Peyer's patch (tissue), 4 donors: Measurements from ENCODE around the gene ZBTB38. TPM values are rescaled to one million over a fixed set of nuclear protein-coding genes. Genes with fewer than 3 reads are reported as not detected.

Source experiments
- DNase-seq, 3 donors: peaks; one replicate each; pipeline ENCODE4 v3.0.0-alpha.2; 2017 to 2019
- H3K27ac ChIP-seq, 4 donors: fragments of 200-600 bp; sonication (generic); one replicate each; pipeline ENCODE4 v1.5.1; 2016 to 2019
- H3K27me3 ChIP-seq, 2 donors: fragments of 200-600 bp; sonication (generic); one replicate each; pipeline ENCODE4 v1.5.1; 2019
- H3K36me3 ChIP-seq, 3 donors: fragments of 200-600 bp; sonication (generic); one replicate each; pipeline ENCODE4 v1.5.1; 2016 to 2019
- H3K4me1 ChIP-seq, 4 donors: fragments of 200-600 bp; sonication (generic); one replicate each; pipeline ENCODE4 v1.5.1; 2016 to 2019
- H3K4me3 ChIP-seq, 4 donors: fragments of 200-600 bp; sonication (generic); 1 replicate in 3 of 4; 2 replicates in 1 of 4; pipeline ENCODE4 v1.5.1; 2016 to 2019; ENCODE audit warnings: mild to moderate bottlenecking in 1 of 4
- H3K9me3 ChIP-seq, 4 donors: fragments of 200-600 bp; sonication (generic); one replicate each; pipeline ENCODE4 v1.5.1; 2016 to 2019; ENCODE audit warnings: mild to moderate bottlenecking in 1 of 4
- POLR2A ChIP-seq, 2 donors: fragments of 450-650 bp; IDR thresholded peaks; one replicate each; pipeline ENCODE4 v1.5.1; 2017; ENCODE audit warnings: antibody characterized with exemption in 2 of 2, mild to moderate bottlenecking in 2 of 2, moderate library complexity in 2 of 2
- total RNA-seq, 4 donors: library from RNA; depleted of rRNA; stranded (reverse); fragments of >200 nt; gene quantifications; one replicate each; pipeline ENCODE4 v1.1.0, GENCODE V29; 2016
- TF ChIP-seq, protein P1 (sequence below), 6 experiments: fragments of 450-650 bp in 4 of 6; fragments of 200-600 bp in 2 of 6; sonication (generic) in 1 of 6; IDR thresholded peaks; one replicate each; pipeline ENCODE4 v1.5.1; 2017 to 2019; ENCODE audit warnings: antibody characterized with exemption in 6 of 6, mild to moderate bottlenecking in 3 of 6, moderate library complexity in 1 of 6

The ZBTB38 gene
- total RNA-seq, 4 donors from 2014 or later = 168 to 254 (median 184) TPM

DNA sequence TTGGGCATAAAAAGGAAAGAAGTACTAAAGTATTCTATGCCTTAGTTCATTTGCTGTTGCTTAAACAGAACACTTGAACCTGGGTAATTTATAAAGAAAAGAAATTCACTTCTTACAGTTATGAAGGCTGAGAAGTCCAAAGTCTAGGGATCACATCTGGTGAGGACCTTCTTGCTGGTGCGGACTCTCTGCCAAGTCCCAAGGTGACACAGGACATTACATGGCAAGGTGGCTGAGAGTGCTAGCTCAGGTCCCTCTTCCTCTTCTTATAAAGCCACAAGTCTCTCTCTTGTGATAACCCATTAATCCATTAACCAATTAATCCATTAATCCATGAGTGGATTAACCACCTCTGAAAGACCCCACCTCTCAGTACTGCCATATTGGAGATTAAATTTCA, 3.1 kb upstream of the ZBTB38 start:
- TF ChIP-seq, protein P1, sequence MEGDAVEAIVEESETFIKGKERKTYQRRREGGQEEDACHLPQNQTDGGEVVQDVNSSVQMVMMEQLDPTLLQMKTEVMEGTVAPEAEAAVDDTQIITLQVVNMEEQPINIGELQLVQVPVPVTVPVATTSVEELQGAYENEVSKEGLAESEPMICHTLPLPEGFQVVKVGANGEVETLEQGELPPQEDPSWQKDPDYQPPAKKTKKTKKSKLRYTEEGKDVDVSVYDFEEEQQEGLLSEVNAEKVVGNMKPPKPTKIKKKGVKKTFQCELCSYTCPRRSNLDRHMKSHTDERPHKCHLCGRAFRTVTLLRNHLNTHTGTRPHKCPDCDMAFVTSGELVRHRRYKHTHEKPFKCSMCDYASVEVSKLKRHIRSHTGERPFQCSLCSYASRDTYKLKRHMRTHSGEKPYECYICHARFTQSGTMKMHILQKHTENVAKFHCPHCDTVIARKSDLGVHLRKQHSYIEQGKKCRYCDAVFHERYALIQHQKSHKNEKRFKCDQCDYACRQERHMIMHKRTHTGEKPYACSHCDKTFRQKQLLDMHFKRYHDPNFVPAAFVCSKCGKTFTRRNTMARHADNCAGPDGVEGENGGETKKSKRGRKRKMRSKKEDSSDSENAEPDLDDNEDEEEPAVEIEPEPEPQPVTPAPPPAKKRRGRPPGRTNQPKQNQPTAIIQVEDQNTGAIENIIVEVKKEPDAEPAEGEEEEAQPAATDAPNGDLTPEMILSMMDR (IDR thresholded peaks at IDR 0.05) = no peak
- TF ChIP-seq POLR2A (IDR thresholded peaks at IDR 0.05) = no peak
- no peaks in the 10 kb centered on the region for H3K9me3 ChIP-seq
- peak overlapping the region in 2 of 4 donors; percentile 54 to 90 for H3K27ac ChIP-seq
- peaks cover 0 to 41% (median 7%) of the 10 kb centered on the region in 4 donors for H3K4me1 ChIP-seq
- no peak for DNase-seq
- no peaks in the 10 kb centered on the region for H3K27me3 ChIP-seq
- no peak overlapping the region for H3K4me3 ChIP-seq
- H3K36me3 ChIP-seq = no peaks in the 10 kb centered on the region

DNA sequence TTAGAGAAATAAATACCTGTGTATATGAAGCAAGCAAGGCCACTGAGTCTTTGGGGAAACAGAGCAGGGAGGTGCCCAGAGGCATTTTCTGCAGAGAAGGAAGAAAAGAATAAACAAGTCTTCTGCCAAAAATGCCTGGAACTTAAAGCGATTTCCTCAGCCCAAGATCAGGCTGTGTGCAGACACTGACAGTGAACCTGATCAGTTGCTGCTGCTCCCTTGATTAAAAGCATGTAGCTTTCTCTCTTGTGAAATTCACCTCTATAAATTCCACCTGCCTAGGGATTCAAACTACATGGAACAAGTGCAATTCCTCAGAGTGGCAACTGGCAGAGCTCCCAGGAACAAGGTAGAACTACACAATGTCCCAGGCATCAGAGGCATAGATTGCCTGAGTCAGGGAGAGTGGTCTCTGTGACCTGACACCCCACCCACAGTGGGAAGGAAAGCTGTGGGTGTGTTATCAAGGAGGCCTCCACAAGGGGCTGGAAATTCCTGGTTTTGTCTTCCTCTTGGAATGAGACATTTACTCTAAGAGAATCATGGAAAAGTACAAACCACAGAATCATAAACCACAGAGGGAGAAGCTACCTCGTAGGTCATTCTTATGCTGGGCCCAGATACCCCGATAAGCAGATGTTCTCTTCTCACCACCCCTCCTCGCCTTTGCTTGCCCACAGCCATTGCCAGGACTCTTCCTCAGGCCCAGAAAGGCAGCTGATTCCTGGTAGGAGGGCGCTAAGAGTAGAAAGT, 1.8 kb upstream of the ZBTB38 start:
- Histone ChIP-seq H3K9me3 (no peaks in the 10 kb centered on the region), H3K4me1 (peaks cover 0 to 31% (median 7%) of the 10 kb centered on the region in 4 donors), H3K4me3 (no peak overlapping the region), H3K27ac (peak overlapping the region; percentile 11 to 96 (median 82)), H3K27me3 (no peaks in the 10 kb centered on the region), H3K36me3 (no peaks in the 10 kb centered on the region)
- DNase-seq = no peak
- TF ChIP-seq, protein P1 (IDR thresholded peaks at IDR 0.05) = peak in 1 of 6 experiments; percentile 21
- peak in 1 of 2 donors; percentile 22 for TF ChIP-seq POLR2A (IDR thresholded peaks at IDR 0.05)

DNA sequence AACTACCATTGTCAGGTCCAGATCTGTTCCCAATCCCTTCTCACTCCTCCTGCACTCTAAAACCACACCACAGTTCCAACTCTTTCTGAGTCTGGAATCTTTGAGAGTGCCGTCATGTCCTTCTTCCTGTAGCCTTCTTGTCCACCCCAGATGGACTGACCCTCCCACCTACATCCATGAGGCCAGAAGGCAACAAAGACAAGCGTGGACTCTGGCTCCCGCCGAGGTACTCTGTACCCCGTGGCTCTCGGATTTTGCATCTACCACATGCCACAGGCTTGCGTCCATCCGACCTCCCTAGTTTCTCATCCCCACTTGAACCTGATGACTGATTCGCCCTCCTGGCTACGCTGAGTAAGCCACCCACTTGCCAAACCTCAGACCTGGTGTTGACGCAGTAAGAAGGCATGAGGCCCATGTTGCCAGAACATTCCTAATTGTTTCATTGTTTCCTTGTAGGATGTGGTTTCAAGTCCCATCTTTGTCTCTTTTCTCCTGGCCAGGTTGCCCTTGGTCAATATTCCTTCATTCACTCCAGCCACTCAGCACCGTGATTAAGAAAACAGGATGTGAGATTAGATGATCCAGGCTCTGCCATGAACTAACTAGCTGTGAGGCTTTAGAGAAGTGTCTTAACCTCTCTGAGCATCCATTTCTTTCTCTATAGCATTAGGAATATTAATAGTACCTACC, 1.1 kb upstream of the ZBTB38 start:
- H3K4me1 ChIP-seq = peaks cover 0 to 30% (median 7%) of the 10 kb centered on the region in 4 donors
- no peaks in the 10 kb centered on the region for H3K27me3 ChIP-seq
- H3K36me3 ChIP-seq = no peaks in the 10 kb centered on the region
- H3K4me3 ChIP-seq = no peak overlapping the region
- H3K9me3 ChIP-seq = no peaks in the 10 kb centered on the region
- DNase-seq = no peak
- TF ChIP-seq, protein P1 (IDR thresholded peaks at IDR 0.05) = no peak
- no peak for TF ChIP-seq POLR2A (IDR thresholded peaks at IDR 0.05)
- H3K27ac ChIP-seq = peak overlapping the region; percentile 11 to 96 (median 82)

DNA sequence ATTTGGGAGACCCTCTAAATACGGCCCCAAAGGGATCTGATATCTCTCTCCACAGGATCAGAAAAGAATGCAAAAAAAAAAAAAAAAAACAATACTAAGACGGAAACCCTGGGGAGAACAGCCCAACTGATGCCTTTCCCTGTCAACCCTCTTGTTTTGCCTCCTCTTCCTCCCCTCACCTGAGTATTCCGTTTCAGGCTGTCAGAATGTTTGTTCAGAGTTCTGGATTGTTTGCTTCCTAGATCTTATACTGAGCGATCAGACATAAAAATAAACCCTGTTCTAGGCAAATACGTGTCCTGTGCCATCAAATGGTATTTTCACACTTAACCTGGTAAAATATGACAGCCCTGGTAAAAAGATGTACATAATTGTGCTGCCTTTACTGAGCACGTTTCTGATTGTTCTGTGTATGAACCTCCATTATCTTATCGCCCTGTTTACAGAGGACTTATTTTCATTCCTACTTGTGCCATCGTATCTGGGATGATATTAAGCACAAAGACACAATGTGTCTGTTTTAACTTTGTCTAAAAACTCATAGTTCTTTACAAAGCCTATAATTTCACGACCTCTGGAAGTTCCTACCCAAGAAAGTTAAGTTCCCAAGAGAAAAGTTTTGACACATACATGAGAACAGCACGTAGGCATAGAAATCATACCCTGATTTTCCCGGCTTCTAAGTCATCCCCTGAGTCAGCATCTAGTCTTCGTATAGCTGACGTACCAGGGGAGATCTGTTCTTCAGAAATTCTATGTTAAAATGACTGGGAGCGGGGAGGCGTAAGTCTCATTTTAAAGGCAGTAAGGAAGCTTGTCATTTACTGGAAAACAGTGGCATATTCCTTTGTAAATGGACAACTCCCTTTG, 856 bp downstream of the ZBTB38 start:
- no peaks in the 10 kb centered on the region for H3K9me3 ChIP-seq
- peaks cover 0 to 30% (median 7%) of the 10 kb centered on the region in 4 donors for H3K4me1 ChIP-seq
- H3K36me3 ChIP-seq = no peaks in the 10 kb centered on the region
- H3K4me3 ChIP-seq = peak overlapping the region in 2 of 4 donors; percentile 23 to 30
- peak overlapping the region; percentile 63 to 96 (median 82) for H3K27ac ChIP-seq
- TF ChIP-seq, protein P1 (IDR thresholded peaks at IDR 0.05) = no peak
- no peak for TF ChIP-seq POLR2A (IDR thresholded peaks at IDR 0.05)
- DNase-seq = no peak
- no peaks in the 10 kb centered on the region for H3K27me3 ChIP-seq

DNA sequence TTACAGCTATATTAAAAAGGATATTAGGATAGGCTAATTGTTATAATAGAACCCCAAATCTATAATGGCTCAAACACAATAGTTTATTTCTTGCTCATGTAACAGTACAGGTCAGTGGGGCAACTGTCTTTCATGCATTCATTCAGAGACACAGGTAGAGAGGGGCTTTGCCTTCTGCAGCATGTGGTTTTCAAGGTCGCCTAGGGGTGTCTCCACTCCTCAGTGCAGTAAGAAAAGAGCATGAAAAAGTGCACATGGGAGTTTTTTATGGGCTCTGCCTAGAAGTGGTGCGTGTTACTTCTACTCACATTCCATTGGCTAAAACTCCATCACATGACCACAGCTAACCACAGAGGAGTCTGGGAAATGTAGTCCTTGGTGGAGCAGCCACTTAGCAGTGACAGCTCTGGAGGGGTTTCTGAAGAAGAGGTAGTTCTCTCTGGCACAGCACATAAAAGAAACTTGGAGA, 1.8 kb downstream of the ZBTB38 start:
- Histone ChIP-seq H3K27ac (peak overlapping the region in 2 of 4 donors; percentile 90 to 96), H3K27me3 (no peaks in the 10 kb centered on the region), H3K4me3 (no peak overlapping the region), H3K36me3 (no peaks in the 10 kb centered on the region), H3K9me3 (no peaks in the 10 kb centered on the region), H3K4me1 (peaks cover 0 to 30% (median 7%) of the 10 kb centered on the region in 4 donors)
- DNase-seq = peak in 2 of 3 donors; percentile 63 to 75
- TF ChIP-seq POLR2A (IDR thresholded peaks at IDR 0.05) = no peak
- TF ChIP-seq, protein P1 (IDR thresholded peaks at IDR 0.05) = peak in 5 of 6 experiments; percentile 20 to 46 (median 38)
